ENCODE results near the gene HPS1.

Gene HPS1

DNA sequence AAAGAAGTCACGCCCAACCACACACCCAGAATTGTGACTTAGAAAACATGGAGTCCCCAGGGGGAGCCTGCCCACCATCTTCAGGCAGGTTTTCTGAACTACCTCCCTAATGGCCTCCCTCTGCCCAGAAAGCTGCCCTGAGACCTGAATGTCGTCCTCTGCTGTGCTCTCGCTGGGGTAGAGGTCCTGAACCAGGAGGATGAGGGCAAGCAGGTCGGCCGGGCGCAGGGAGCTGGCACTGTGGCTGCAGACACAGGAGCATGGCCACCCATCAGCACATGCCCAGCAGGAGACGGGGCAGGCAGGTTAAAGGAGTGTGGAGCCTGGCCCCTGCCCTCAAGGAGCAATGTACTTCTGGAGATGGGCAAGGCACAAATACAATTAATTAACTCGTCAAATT, 16.3 kb downstream of the HPS1 start:
- no peak for DNase-seq (ENCODE audit: low spot score)
- TF ChIP-seq, protein P1, sequence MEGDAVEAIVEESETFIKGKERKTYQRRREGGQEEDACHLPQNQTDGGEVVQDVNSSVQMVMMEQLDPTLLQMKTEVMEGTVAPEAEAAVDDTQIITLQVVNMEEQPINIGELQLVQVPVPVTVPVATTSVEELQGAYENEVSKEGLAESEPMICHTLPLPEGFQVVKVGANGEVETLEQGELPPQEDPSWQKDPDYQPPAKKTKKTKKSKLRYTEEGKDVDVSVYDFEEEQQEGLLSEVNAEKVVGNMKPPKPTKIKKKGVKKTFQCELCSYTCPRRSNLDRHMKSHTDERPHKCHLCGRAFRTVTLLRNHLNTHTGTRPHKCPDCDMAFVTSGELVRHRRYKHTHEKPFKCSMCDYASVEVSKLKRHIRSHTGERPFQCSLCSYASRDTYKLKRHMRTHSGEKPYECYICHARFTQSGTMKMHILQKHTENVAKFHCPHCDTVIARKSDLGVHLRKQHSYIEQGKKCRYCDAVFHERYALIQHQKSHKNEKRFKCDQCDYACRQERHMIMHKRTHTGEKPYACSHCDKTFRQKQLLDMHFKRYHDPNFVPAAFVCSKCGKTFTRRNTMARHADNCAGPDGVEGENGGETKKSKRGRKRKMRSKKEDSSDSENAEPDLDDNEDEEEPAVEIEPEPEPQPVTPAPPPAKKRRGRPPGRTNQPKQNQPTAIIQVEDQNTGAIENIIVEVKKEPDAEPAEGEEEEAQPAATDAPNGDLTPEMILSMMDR (IDR thresholded peaks at IDR 0.05; ENCODE audit: extremely low read depth, missing control alignments) = no peak

DNA sequence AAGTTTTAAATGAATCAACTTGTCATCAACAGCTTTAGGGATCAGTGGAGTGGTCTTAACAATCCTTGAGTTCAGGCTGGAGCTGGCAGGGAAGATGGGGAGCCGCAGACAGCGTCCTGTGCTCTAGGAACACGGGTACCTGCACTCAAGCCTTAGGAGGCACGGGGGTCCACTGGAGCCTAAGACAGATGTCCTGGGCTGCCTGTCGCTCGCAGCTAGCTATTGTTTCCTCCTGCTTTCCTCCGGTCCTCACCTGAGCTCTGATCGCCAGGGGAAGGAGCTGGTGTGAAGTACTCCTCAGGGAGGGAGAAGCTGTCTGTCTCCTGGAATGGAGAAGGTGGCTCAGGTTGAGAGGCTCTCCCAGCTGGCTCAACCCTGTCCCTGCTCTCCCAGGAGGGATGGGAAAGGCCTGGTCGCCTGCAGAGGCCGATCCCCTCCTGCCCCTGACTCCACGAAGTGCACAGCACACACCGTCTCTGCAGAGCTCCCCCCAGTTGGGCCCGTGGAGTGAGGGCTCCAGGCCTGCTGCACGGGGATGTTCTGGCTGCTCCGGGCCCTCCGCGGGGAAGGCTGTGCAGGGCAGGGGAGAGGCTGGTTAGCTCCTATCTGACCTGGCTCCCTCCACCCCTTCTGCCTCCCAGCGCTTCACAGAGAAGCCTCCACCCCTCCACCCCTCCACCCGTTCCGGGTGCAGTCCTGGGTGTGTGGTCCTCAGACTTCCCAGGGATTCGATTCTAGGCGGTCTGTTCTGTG, 17.2 kb downstream of the HPS1 start:
- no peak for DNase-seq (ENCODE audit: low spot score)
- TF ChIP-seq, protein P1 (IDR thresholded peaks at IDR 0.05; ENCODE audit: extremely low read depth, missing control alignments) = no peak

DNA sequence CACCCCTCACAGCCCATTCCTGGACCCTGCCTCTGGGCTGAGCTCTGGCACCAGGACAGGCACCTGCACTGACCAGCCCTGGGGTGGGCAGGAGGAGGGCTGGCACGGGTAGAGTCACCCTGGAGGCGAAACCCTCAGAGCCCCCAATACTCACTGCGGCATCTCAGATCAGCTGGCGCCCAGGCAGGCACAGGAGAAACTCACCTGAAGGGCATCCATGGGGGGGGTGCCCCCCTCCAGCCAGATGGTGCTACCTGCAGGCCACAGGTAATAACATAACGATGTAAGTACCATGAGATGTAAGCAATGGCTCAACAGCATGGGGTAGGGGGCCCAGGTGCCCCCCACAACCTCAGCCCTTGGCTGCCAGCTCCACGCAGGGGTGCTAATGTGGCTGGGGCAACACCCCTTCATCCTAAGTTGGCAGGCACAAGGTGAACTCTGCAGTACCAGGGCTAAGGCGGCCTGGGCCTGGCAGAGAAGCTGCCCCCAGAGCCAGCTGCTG, 19.7 kb downstream of the HPS1 start:
- no peak for DNase-seq (ENCODE audit: low spot score)
- TF ChIP-seq, protein P1 (IDR thresholded peaks at IDR 0.05; ENCODE audit: extremely low read depth, missing control alignments) = no peak

DNA sequence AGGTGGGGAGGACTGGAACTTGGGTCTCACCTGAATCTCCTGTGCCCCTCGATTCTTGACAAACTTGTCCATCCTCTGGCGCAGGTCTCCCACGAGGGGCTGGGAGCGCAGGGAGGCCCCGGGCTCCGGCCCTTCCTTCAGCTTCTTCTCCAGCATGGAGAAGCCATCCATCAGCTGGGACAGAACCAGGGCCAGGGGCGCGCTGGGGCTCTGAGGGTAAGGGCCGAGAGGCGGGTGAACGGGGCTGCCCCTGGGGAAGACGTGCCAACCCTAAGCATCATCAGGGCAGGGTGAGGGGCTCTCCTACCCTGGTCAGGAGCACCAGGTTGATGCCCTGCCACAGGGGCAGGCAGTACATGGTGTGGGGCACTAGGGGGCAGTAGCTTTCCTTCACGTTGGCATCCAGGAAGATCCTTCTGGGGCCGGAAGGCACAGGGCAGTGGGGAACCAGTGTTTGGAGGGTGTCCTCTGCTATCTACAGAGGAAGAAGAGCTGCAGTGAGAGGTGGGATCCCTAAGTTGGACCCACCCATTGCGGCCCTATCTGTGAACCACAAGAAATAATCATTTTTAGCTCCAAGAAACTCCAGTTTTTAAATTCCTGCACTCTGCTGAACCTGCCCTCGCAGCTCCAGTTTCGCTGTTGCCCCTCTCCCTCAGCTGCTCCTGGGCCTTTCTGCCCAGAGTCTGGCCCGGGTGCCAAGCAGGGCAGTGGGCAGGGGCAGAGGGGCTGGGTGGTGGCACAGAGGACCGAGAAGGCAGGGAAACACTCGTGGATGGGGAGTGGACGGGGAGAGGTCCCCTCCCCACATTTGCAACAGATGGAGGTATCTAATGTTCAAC, 21.0 kb downstream of the HPS1 start:
- TF ChIP-seq, protein P1 (IDR thresholded peaks at IDR 0.05; ENCODE audit: extremely low read depth, missing control alignments) = peak; percentile 57
- DNase-seq (ENCODE audit: low spot score) = peak; percentile 66

DNA sequence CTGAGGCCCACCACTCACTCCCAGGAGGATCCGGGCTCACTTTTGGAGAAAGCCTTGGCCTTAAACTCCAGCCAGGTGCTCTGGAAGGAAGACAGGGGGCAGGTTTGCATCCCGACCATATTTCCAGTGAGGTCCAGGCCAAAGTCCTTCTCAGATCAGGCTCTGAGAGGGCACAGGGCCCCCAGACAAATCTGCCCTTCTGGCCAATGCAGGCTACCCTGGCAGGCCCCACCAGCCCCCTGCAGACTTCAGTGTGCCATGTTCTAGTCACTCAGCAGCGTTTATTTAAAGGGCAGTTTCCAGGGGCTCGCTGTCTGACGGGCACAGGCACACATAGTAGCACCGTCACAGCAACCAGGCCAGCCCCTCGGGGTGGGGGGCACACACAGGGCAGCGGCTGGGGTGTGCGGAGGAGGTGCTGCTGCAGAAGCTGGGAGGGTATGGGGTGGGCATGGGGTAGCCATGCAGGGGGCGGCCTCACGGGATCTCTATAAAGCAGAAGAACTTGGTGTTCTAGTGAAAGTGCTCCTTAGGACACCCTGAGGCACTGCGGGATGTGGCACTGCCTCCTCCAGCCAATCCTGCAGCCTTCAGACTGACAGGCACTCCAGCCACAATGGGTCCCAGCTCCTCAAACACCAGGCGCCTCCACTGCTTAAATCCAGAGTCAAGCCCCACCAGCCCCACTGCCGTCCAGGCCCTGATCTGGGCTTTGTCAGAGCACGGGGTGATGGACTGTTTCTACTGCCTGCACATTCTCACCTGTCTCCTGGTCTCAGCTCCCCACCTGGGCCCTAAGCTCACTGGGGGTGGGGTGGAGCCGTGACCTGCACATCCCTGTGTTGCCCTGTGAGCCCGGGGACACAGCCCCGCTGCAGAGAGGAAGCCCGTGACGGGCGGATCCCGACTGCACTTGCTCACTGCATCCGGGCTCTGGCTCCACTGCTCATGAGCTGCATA, 22.2 kb downstream of the HPS1 start:
- TF ChIP-seq, protein P1 (IDR thresholded peaks at IDR 0.05; ENCODE audit: extremely low read depth, missing control alignments) = no peak
- no peak for DNase-seq (ENCODE audit: low spot score)

DNA sequence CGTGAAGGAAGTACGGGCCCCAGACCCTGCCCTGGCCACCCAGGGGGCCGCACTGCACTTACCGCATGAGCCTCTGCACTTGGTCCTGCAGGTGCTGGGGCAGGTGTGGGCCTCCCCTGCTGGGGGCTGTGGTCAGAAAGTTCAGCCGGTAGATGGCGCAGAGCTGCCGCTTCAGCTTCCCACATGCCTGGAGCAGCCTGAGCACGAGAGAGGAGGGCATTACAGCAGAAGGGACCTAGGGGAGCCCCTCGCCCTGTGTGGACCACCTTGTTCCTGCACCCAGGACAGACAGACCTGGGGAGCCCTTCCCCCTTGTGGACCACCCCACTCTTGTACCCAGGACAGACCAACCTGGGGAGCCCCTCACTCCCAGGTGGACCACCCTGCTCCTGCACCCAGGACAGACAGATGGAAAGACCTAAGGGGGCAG, 23.0 kb downstream of the HPS1 start:
- DNase-seq (ENCODE audit: low spot score) = no peak
- TF ChIP-seq, protein P1 (IDR thresholded peaks at IDR 0.05; ENCODE audit: extremely low read depth, missing control alignments) = no peak
